Ascending aorta (tissue), 2 donors: ENCODE results near the gene OR4S2. TPM values are rescaled to one million over a fixed set of nuclear protein-coding genes. Genes with fewer than 3 reads are reported as not detected.

ENCODE experiments used
- DNase-seq, 2 donors: peaks; one replicate each; pipeline ENCODE4 v3.0.0-alpha.2; 2019; ENCODE audit warnings: low spot score in 2 of 2
- H3K27ac ChIP-seq, 2 donors: fragments of 200-600 bp; sonication (generic); one replicate each; pipeline ENCODE4 v1.5.1; 2016 to 2017; ENCODE audit warnings: mild to moderate bottlenecking in 1 of 2
- H3K27me3 ChIP-seq: fragments of 200-600 bp; sonication (generic); one replicate; pipeline ENCODE4 v1.5.1; 2017
- H3K36me3 ChIP-seq, 2 donors: fragments of 200-600 bp; sonication (generic); one replicate each; pipeline ENCODE4 v1.5.1; 2016
- H3K4me1 ChIP-seq, 2 donors: fragments of 200-600 bp; sonication (generic); one replicate each; pipeline ENCODE4 v1.5.1; 2016 to 2017; ENCODE audit warnings: mild to moderate bottlenecking in 1 of 2
- H3K4me3 ChIP-seq, 2 donors: fragments of 200-600 bp; sonication (generic); one replicate each; pipeline ENCODE4 v1.5.1; 2016 to 2017; ENCODE audit warnings: mild to moderate bottlenecking in 1 of 2
- H3K9me3 ChIP-seq, 2 donors: fragments of 200-600 bp; sonication (generic); one replicate each; pipeline ENCODE4 v1.5.1; 2016
- intact Hi-C: fragments of 100-400 bp; cut with DNase I; formaldehyde crosslinking; loops from one replicate; pipeline ENCODE4 v1.15.1; 2023
- total RNA-seq: library from RNA; depleted of rRNA; stranded (reverse); fragments of >200 nt; gene quantifications from one replicate; pipeline ENCODE4 v1.1.0, GENCODE V29; 2016
- TF ChIP-seq, protein P1 (sequence below), 3 experiments: fragments of 200-600 bp in 2 of 3; fragments of 450-650 bp in 1 of 3; sonication (generic) in 2 of 3; IDR thresholded peaks; one replicate each; pipeline ENCODE4 v1.5.1; 2016 to 2019; ENCODE audit warnings: antibody characterized with exemption in 3 of 3, mild to moderate bottlenecking in 1 of 3, moderate library complexity in 1 of 3

OR4S2 gene, protein sequence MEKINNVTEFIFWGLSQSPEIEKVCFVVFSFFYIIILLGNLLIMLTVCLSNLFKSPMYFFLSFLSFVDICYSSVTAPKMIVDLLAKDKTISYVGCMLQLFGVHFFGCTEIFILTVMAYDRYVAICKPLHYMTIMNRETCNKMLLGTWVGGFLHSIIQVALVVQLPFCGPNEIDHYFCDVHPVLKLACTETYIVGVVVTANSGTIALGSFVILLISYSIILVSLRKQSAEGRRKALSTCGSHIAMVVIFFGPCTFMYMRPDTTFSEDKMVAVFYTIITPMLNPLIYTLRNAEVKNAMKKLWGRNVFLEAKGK
- not detected for total RNA-seq

DNA sequence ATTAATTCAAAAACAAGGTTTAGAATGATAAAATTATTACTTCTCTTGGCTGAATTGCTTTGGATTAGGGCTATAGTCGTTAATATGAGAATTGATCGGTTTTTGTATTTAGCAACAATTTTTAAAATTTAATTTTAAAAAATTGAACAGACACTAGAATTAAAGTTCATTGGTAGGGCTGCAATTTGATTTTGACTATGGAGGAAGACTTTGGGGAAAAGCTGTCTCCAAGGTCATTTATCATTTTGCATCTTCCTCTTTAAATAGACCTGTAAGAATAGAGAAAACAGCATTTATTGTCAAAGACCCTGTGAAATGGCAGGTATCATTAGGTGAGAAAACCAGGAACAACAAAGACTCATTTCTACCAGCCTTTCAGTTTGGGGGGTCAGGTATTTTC lies at the start of gene OR4S2:
TSS of gene OR4S2 (plus strand) at position 301 of the 400 bp plus-strand sequence. CDS start 2,577 bp downstream, outside the sequence.
- Histone ChIP-seq H3K27ac (no peak within 1 kb of the TSS), H3K4me1 (no peaks in the 10 kb centered on the region)

DNA sequence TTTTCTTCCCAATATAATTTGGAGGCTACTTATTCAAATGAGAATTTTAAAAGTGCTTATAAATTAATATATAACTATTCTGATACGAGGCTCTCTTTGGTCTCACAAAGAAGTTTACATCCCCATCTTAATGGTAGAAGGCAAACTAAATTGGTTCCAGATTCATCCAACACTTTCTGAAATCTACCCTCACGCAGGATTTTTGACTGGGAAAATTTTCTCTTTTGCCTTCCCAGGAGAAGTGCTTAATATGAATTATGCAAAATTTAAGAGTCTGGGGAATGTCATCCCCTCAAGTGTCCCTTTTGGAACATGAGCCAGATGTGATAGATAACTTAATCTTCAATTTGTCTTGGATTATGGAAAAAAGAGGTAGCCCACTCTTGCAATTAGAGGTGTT lies 40.6 kb upstream of the OR4S2 start, which contains the start of gene OR4C11:
TSS of gene OR4C11 (minus strand) at position 101 of the 400 bp plus-strand sequence. CDS start 3,272 bp downstream, outside the sequence.
- H3K27me3 ChIP-seq = no peaks in the 10 kb centered on the region
- no peak within 1 kb of the TSS for H3K4me3 ChIP-seq
- TF ChIP-seq, protein P1, sequence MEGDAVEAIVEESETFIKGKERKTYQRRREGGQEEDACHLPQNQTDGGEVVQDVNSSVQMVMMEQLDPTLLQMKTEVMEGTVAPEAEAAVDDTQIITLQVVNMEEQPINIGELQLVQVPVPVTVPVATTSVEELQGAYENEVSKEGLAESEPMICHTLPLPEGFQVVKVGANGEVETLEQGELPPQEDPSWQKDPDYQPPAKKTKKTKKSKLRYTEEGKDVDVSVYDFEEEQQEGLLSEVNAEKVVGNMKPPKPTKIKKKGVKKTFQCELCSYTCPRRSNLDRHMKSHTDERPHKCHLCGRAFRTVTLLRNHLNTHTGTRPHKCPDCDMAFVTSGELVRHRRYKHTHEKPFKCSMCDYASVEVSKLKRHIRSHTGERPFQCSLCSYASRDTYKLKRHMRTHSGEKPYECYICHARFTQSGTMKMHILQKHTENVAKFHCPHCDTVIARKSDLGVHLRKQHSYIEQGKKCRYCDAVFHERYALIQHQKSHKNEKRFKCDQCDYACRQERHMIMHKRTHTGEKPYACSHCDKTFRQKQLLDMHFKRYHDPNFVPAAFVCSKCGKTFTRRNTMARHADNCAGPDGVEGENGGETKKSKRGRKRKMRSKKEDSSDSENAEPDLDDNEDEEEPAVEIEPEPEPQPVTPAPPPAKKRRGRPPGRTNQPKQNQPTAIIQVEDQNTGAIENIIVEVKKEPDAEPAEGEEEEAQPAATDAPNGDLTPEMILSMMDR (IDR thresholded peaks at IDR 0.05) = no peak
- no peak within 1 kb of the TSS for H3K27ac ChIP-seq
- intact Hi-C loops = no loop called here
- no peaks in the 10 kb centered on the region for H3K9me3 ChIP-seq
- H3K4me1 ChIP-seq = no peaks in the 10 kb centered on the region
- DNase-seq = no peak
- H3K36me3 ChIP-seq = no peaks in the 10 kb centered on the region

More for the DNA sequence above, at the start of gene OR4S2:
- TF ChIP-seq, protein P1 (IDR thresholded peaks at IDR 0.05) = no peak
- H3K36me3 ChIP-seq = no peaks in the 10 kb centered on the region
- intact Hi-C loops = no loop called here
- H3K4me3 ChIP-seq = no peak within 1 kb of the TSS
- H3K27me3 ChIP-seq = no peaks in the 10 kb centered on the region
- no peak for DNase-seq
- H3K9me3 ChIP-seq = no peaks in the 10 kb centered on the region

DNA sequence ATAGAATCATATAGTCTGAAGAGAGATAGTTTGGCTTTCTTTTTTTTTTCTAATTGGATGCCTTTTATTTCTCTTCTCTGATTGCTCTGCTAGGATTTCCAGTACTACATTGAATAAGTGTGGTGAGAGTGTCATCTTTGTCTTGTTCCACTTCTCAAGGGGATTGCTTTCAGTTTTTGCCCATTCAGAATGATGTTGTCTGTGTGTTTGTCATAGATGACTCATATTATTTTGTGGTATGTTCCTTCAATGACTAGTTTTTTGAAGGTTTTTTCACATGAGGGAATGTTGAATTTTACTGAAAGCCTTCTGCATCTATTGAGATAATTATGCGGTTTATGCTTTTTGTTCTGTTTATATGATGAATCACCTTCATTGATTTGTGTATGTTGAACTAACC lies 23.6 kb upstream of the OR4S2 start:
- H3K27ac ChIP-seq = no peak overlapping the region
- DNase-seq = no peak

DNA sequence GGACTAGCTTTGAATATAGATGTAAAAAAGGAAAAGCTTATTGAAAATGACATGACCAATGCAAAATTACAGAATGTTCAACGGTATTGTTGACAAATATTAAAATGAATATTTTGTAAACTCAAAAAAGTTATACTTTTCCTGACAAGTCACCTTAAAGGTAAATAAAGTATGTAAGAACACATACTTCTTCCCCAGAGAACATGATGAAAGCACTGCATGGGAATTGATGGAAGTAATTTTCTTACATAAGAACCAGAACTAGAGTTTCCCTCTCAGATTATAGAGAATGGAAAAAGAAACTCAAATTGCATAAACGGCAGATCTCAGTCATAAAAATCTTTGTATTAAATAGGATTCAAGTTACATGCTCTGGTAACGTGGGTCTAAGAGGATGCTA lies 13.3 kb upstream of the OR4S2 start, which contains the start of gene OR4P4:
TSS of gene OR4P4 (plus strand) at position 301 of the 400 bp plus-strand sequence.
- no peaks in the 10 kb centered on the region for H3K36me3 ChIP-seq
- H3K4me1 ChIP-seq = no peaks in the 10 kb centered on the region
- H3K27me3 ChIP-seq = no peaks in the 10 kb centered on the region
- H3K4me3 ChIP-seq = no peak within 1 kb of the TSS
- no peaks in the 10 kb centered on the region for H3K9me3 ChIP-seq
- DNase-seq = no peak
- TF ChIP-seq, protein P1 (IDR thresholded peaks at IDR 0.05) = no peak
- intact Hi-C loops = no loop called here
- H3K27ac ChIP-seq = no peak within 1 kb of the TSS

More for the DNA sequence above, 23.6 kb upstream of the OR4S2 start:
- TF ChIP-seq, protein P1 (IDR thresholded peaks at IDR 0.05) = no peak
- no peaks in the 10 kb centered on the region for H3K36me3 ChIP-seq
- intact Hi-C loops = no loop called here
- no peaks in the 10 kb centered on the region for H3K9me3 ChIP-seq
- no peaks in the 10 kb centered on the region for H3K27me3 ChIP-seq
- no peaks in the 10 kb centered on the region for H3K4me1 ChIP-seq
- no peak overlapping the region for H3K4me3 ChIP-seq

DNA sequence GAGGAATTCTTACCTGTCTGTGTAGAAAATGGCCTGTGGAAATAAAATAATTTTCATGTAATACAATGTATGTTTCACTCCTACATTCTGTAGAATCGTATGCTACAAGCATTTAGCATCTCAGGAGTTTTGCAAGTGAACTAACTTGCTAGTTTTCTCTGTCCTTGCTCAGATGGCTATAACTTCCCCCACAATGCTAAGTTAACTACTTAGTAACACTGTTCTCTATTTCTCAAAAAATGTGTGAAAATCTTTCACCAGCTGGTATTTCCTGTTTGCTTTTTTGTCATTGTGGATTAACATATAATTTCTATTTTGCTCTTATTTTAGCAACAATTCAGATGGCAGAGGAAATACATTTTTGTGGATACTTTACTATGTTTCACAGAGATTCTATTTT lies 4.4 kb downstream of the OR4S2 start:
- Histone ChIP-seq H3K27ac (no peak overlapping the region), H3K4me1 (no peaks in the 10 kb centered on the region), H3K27me3 (no peaks in the 10 kb centered on the region), H3K36me3 (no peaks in the 10 kb centered on the region), H3K4me3 (no peak overlapping the region), H3K9me3 (no peaks in the 10 kb centered on the region)
- no peak for DNase-seq
- TF ChIP-seq, protein P1 (IDR thresholded peaks at IDR 0.05) = no peak
- intact Hi-C loops = no loop called here
